NB4 (cell line): Measurements from ENCODE around the gene MAP2K4.

Experiments used
- DNase-seq: peaks from one replicate; pipeline ENCODE4 v3.0.0; 2010; ENCODE audit warnings: low read depth
- H3K4me3 ChIP-seq: one replicate; pipeline ENCODE4 v1.5.1; 2011; ENCODE audit warnings: mild to moderate bottlenecking, low read depth, low read length, moderate library complexity
- CTCF ChIP-seq: IDR thresholded peaks from one replicate; pipeline ENCODE4 v1.5.1; 2012; ENCODE audit warnings: low read depth, low read length
- MAX ChIP-seq: IDR thresholded peaks from 2 replicates; pipeline ENCODE4 v1.6.1; 2011; ENCODE audit warnings: low read depth, low read length
- MYC ChIP-seq: IDR thresholded peaks from 2 replicates; pipeline ENCODE4 v1.6.1; 2011; ENCODE audit warnings: low read depth, low read length
- POLR2A ChIP-seq: IDR thresholded peaks from 2 replicates; pipeline ENCODE4 v1.6.1; 2011; ENCODE audit warnings: mild to moderate bottlenecking; ENCODE audit not compliant: insufficient read length; ENCODE audit errors: extremely low read depth

Gene MAP2K4

GRCh38 chr17:12081720-12082119 is 61.0 kb downstream of the MAP2K4 start:
- H3K4me3 ChIP-seq = no peak overlapping the region
- DNase-seq = no peak
- TF ChIP-seq MYC (no peak), CTCF (no peak), MAX (no peak), POLR2A (no peak)

DNA sequence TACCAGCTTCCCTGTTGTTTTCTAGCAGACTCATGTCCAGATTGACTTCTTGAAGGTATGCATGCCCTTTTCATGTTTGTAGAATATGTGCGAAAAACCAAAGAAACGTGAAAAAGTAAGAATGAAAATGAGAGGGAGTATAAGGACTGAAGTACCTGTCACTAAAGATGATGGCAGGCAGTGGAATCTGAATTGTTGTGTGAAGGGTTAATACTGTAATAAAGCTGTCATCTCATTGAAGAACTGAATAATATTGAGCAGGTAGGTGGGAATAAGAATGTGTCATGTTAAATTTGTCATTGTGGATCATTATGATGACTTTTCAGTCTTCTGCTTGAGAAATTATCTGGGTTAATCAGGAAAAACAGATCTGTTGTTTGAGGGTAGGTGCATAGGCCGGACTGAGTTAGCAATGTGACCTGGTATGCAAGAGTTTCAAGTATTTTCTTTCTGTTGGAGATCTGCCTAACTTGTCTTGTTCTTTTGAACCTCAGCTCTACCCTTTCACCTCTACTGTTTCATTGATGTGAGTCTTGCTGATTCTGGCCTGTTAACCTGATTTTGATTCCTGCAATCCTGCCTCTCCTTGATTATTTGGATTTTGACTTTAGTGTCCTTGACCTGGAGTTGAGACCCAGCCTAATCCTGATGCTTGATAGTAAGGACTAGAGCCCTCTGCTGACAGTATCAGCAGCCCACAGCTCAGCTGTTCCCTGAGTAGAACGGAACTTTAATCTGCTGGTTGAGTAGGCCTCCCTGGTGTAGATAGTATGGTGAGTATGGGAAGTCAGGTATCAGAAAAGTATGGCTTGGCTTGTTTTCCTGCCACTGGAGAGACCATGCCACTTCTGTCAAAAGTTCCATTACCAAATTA is 64.6 kb downstream of the MAP2K4 start:
- no peak for DNase-seq
- no peak overlapping the region for H3K4me3 ChIP-seq
- TF ChIP-seq MYC = no peak
- TF ChIP-seq CTCF = no peak
- TF ChIP-seq MAX = no peak
- TF ChIP-seq POLR2A = no peak

DNA sequence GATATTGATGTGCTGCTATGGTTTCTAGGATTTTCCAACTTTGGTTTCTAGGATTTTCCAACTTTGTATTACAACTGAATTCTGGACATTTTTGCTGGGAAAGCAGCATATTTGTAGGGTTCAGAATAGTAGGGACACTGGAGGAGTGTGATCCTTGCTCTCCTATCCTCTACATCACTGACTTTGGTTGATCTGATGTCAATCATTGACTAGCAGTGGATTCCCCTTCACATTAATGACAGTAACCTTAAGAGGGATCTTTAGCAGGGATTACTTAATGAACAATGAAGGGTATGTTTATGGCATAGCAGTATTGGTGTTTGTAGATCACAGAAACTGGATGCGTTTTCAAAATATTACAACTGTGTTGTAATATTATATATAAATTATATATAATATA is 67.4 kb downstream of the MAP2K4 start:
- no peak overlapping the region for H3K4me3 ChIP-seq
- TF ChIP-seq POLR2A (no peak), CTCF (no peak), MAX (no peak), MYC (no peak)
- DNase-seq = no peak

DNA sequence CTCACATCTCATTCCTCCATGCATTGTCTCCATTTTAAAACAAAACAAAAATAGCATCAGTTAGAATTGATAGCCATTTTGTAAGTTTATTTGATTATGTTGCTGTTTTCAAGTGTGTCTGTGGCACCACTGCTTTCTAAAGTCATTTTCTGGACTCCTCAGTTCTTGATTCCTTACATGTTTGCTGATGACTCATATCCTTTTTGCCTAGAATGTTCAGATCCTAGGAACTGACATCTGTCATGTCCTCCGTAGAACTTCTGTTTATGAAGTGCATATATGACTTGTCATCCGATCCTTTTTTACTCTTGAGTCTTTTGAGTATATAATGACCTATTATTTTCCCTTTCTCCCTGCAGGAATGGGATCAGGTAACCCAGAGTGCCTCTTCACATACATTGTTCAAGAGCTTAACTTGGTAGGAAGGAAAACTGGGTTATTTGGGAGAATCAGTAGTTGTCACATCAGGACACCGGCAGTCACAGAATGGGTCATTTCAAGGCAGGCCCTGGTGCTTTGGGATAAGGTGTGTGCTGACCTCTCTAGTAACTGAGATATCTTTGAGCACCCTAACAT is 69.2 kb downstream of the MAP2K4 start:
- TF ChIP-seq POLR2A = no peak
- TF ChIP-seq MYC = no peak
- no peak for TF ChIP-seq CTCF
- TF ChIP-seq MAX = no peak
- peak; percentile 3 for DNase-seq
- no peak overlapping the region for H3K4me3 ChIP-seq

GRCh38 chr17:12094336-12094735 is 73.7 kb downstream of the MAP2K4 start:
- no peak for DNase-seq
- no peak for TF ChIP-seq MAX
- TF ChIP-seq POLR2A = no peak
- no peak for TF ChIP-seq CTCF
- no peak overlapping the region for H3K4me3 ChIP-seq

DNA sequence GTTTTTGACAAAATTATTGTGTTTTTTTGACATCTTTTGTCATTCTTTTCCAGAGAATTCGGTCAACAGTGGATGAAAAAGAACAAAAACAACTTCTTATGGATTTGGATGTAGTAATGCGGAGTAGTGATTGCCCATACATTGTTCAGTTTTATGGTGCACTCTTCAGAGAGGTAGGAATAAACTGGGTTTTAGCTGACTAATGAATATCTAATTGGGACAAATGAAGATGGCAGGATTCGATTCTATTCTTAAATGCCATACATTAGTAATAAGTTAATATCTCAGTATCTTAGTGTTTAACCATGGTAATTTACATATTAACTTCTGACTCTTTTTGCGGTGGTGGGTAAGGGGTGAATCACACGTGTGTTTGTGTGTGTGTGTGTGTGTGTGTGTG is 74.8 kb downstream of the MAP2K4 start:
- TF ChIP-seq MAX (no peak), POLR2A (no peak), MYC (no peak), CTCF (no peak)
- DNase-seq = no peak
- no peak overlapping the region for H3K4me3 ChIP-seq
